Activated CD8-positive, alpha-beta T cell treated with anti-CD3 and anti-CD28 coated beads for 36 hours (primary cell): Measurements from ENCODE around the gene GTF2F2. TPM values are rescaled to one million over a fixed set of nuclear protein-coding genes. Genes with fewer than 3 reads are reported as not detected.
"Not testable (repeated sequence)": the region's sequence is repeated elsewhere in the genome, so short reads cannot be mapped to it uniquely, and the experiment has no call there.

Source experiments
- ATAC-seq: fragments of 200-7000 bp; cut with Tn5 transposase; one replicate; pipeline ENCODE4 v1.10.0; 2021; ENCODE audit warnings: mild to moderate bottlenecking, moderate library complexity
- CTCF ChIA-PET: fragments of 350-600 bp; sonication (Branson Sonifier 250); formaldehyde crosslinking; loops from one replicate; lab custom pipeline; 2021; ENCODE audit warnings: antibody characterized with exemption; lab: Charles Lee
- POLR2A ChIA-PET: fragments of 350-600 bp; sonication (Branson Sonifier 250); formaldehyde crosslinking; loops from one replicate; lab custom pipeline; 2021; ENCODE audit warnings: antibody characterized with exemption; lab: Charles Lee
- DNase-seq: peaks from one replicate; pipeline ENCODE4 v3.0.0-alpha.2; 2020
- H3K27ac Mint-ChIP-seq: one replicate; pipeline ENCODE4 v1.8.0; 2021; ENCODE audit warnings: mild to moderate bottlenecking, mixed read lengths
- H3K27me3 Mint-ChIP-seq: one replicate; pipeline ENCODE4 v1.8.0; 2021; ENCODE audit warnings: mixed read lengths
- H3K36me3 Mint-ChIP-seq: one replicate; pipeline ENCODE4 v1.8.0; 2021; ENCODE audit warnings: low read depth, mixed read lengths
- H3K4me1 Mint-ChIP-seq: one replicate; pipeline ENCODE4 v1.8.0; 2021; ENCODE audit warnings: low read depth, mixed read lengths
- H3K4me3 Mint-ChIP-seq: one replicate; pipeline ENCODE4 v1.8.0; 2021; ENCODE audit warnings: mild to moderate bottlenecking, moderate library complexity, mixed read lengths
- H3K9me3 Mint-ChIP-seq: one replicate; pipeline ENCODE4 v1.8.0; 2021; ENCODE audit warnings: mixed read lengths
- intact Hi-C: fragments of 100-400 bp; cut with micrococcal nuclease; formaldehyde crosslinking; loops from one replicate; pipeline ENCODE4 v1.10.0; 2022
- total RNA-seq, 2 experiments: library from RNA; stranded (reverse); gene quantifications; one replicate each; pipeline ENCODE4 v1.2.3, GENCODE V29; 2021
- TF ChIP-seq, protein P1 (sequence below): fragments of 200-600 bp; IDR thresholded peaks from one replicate; pipeline ENCODE4 v1.8.0; 2022; ENCODE audit warnings: antibody characterized with exemption, mild to moderate bottlenecking

Gene GTF2F2
- total RNA-seq, 2 experiments from 2014 or later = 25.8 to 28.9 TPM

DNA sequence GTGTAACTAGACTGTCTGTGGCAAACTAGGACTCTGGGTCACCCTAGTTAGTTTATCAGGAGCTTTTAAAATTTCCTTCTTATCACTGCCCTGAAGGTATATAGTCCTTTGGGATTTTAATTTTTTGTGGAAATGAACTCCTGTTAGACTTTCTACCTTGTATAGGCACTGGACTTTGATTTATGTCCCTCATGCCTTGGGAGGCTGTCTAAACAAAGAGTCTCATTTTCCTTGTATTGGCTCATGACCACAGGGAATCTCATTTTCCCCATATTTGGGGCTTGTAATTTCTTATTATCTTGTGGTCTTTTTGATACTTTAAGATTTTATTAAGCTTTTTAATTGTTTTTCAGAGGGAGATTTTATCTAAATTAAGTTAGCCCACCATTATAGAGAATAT lies 59.1 kb downstream of the GTF2F2 start:
- CTCF ChIA-PET = interaction anchor here (1.1 kb wide), 1 partner anchor 9 kb away, joined by 3 read pairs; no protein-coding TSS in a partner anchor

DNA sequence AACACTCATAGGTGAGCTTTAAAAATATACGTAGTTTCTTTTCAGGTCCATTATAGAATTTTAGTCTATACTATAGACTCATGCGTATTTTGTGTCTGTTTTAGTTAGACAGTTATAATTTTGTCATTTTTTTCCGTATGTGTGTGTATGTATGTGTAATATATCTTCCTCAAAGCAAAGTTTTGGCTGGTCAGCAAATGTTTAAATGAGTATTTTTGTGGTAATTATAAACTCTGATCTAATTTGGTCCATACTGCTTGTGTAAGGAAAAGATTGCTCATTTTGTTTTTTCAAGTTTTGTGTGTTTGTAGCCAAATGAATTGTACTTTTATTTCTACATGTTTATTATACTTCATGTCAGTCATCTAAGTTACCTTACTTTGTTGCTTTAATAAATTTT lies 60.0 kb downstream of the GTF2F2 start:
- DNase-seq (no peak), ATAC-seq (no peak)
- TF ChIP-seq, protein P1, sequence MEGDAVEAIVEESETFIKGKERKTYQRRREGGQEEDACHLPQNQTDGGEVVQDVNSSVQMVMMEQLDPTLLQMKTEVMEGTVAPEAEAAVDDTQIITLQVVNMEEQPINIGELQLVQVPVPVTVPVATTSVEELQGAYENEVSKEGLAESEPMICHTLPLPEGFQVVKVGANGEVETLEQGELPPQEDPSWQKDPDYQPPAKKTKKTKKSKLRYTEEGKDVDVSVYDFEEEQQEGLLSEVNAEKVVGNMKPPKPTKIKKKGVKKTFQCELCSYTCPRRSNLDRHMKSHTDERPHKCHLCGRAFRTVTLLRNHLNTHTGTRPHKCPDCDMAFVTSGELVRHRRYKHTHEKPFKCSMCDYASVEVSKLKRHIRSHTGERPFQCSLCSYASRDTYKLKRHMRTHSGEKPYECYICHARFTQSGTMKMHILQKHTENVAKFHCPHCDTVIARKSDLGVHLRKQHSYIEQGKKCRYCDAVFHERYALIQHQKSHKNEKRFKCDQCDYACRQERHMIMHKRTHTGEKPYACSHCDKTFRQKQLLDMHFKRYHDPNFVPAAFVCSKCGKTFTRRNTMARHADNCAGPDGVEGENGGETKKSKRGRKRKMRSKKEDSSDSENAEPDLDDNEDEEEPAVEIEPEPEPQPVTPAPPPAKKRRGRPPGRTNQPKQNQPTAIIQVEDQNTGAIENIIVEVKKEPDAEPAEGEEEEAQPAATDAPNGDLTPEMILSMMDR = no peak
- Mint-ChIP-seq H3K36me3 (peaks cover 28% of the 10 kb centered on the region), H3K27ac (no peak overlapping the region), H3K9me3 (no peaks in the 10 kb centered on the region), H3K27me3 (no peaks in the 10 kb centered on the region), H3K4me1 (peaks cover 41% of the 10 kb centered on the region), H3K4me3 (no peak overlapping the region)
- ChIA-PET CTCF (no interaction called here), POLR2A (no interaction called here)
- intact Hi-C loops = no loop called here

More for the DNA sequence above, 59.1 kb downstream of the GTF2F2 start:
- Mint-ChIP-seq H3K27ac (no peak overlapping the region), H3K9me3 (no peaks in the 10 kb centered on the region), H3K27me3 (no peaks in the 10 kb centered on the region), H3K4me3 (no peak overlapping the region), H3K36me3 (peaks cover 30% of the 10 kb centered on the region), H3K4me1 (peaks cover 40% of the 10 kb centered on the region)
- DNase-seq (no peak), ATAC-seq (no peak)
- POLR2A ChIA-PET = no interaction called here
- intact Hi-C loops = no loop called here
- TF ChIP-seq, protein P1 = no peak

DNA sequence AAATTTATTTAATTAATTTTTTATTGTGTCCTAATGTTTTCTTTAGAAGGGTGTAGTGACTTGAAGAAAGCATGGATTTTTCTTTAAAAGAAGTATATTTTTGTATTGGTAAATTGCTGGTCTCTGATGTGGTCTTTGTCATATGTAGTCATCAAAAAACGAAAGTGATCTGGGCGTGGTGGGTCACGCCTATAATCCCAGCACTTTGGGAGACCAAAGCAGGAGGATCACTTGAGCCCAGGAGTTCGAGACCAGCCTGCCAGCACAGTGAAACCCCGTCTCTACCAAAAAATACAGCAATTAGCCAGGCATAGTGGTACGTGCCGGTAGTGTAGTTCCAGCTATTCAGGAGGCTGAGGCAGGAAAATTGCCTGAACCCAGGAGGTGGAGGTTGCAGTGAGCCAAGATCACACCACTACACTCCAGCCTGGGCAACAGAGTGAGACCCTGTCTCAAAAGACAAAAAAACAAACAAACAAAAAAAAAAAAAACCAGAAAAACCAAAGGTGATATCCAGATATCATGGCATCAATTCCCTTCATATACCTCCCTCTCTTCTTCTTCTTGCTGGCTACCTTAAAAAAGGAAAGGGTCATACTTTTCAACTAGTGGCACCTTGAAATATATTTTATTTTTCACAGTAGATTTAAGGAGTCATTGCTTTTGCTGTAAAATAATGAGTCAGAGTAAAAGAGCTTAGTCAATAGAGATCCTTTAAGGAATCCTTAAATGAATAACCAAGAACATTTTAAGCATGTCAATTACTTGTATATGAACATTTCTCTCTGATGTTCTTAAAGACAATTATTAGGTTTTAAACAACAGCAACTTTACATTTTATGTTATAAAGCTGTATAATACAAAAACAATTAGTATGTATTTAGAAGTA lies 60.6 kb downstream of the GTF2F2 start:
- DNase-seq = no peak
- Mint-ChIP-seq H3K9me3 (no peaks in the 10 kb centered on the region), H3K4me3 (no peak overlapping the region), H3K36me3 (peaks cover 27% of the 10 kb centered on the region), H3K4me1 (peaks cover 41% of the 10 kb centered on the region), H3K27ac (no peak overlapping the region), H3K27me3 (no peaks in the 10 kb centered on the region)
- no peak for ATAC-seq
- POLR2A ChIA-PET = no interaction called here
- intact Hi-C loops = no loop called here
- TF ChIP-seq, protein P1 = no peak
- CTCF ChIA-PET = interaction anchor here (1.0 to 2.7 kb wide), 4 partner anchors 12 to 135 kb away, joined by 3 to 7 read pairs (median 4); no protein-coding TSS in a partner anchor

DNA sequence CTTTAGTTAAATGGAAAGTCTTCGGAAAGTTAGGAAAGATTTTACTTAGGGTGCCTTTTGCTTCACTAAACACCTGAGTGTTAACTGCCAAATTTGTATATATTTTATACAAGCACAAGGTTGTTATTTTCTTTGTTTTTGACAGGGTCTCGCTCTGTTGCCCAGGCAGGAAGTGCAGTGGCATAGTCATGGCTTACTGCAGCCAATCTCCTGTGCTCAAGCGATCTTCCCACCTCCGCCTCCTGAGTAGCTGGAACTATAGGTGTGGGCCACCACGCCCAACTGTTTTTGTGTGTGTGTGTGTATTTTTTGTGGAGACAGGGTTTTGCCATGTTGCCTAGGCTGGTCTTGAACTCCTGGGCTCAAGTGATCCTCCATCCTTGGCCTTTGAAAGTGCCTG lies 64.4 kb downstream of the GTF2F2 start:
- peaks cover 10% of the 10 kb centered on the region for H3K4me1 Mint-ChIP-seq
- POLR2A ChIA-PET = interaction anchor here (0.8 kb wide), 1 partner anchor 53 kb away, joined by 3 read pairs; no protein-coding TSS in a partner anchor
- TF ChIP-seq, protein P1 = no peak
- DNase-seq (no peak), ATAC-seq (no peak)
- no peaks in the 10 kb centered on the region for H3K27me3 Mint-ChIP-seq
- H3K36me3 Mint-ChIP-seq = peaks cover 26% of the 10 kb centered on the region
- H3K4me3 Mint-ChIP-seq = no peak overlapping the region
- CTCF ChIA-PET = no interaction called here
- H3K9me3 Mint-ChIP-seq = no peaks in the 10 kb centered on the region
- intact Hi-C loops = no loop called here
- H3K27ac Mint-ChIP-seq = no peak overlapping the region

DNA sequence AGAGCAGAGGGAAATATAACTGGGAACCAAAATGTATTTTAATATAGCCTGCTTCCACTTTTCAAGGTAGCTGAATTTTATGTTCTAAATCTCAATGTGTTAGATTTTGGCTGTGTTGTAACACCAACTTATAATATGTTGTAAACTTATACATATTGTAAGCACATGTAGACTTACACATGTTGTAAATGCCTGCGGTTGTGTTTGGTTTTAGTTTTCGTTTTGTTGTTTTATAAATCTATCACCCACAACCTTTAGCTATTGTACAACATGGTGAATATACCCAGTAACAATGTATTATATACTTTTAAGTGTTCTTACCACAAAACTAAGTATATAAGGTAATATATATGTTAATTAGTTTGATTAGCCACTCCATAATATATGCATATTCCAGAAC lies 65.0 kb downstream of the GTF2F2 start:
- no peaks in the 10 kb centered on the region for H3K9me3 Mint-ChIP-seq
- ATAC-seq (no peak), DNase-seq (no peak)
- TF ChIP-seq, protein P1 = no peak
- no peak overlapping the region for H3K27ac Mint-ChIP-seq
- no peaks in the 10 kb centered on the region for H3K27me3 Mint-ChIP-seq
- peaks cover 26% of the 10 kb centered on the region for H3K36me3 Mint-ChIP-seq
- ChIA-PET POLR2A (interaction anchor here (0.8 kb wide), 1 partner anchor 53 kb away, joined by 3 read pairs; no protein-coding TSS in a partner anchor), CTCF (no interaction called here)
- peaks cover 8% of the 10 kb centered on the region for H3K4me1 Mint-ChIP-seq
- no peak overlapping the region for H3K4me3 Mint-ChIP-seq
- intact Hi-C loops = no loop called here

DNA sequence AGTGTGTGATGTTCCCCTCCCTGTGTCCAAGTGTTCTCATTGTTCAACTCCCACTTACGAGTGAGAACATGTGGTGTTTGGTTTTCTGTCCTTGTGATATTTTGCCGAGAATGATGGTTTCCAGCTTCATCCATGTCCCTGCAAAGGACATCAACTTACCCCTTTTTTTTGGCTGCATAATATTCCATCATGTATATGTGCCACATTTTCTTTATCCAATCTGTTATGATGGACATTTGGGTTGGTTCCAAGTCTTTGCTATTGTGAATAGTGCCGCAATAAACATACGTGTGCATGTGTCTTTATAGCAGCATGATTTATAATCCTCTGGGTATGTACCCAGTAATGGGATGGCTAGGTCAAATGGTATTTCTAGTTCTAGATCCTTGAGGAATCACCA lies 68.8 kb downstream of the GTF2F2 start:
- peaks cover 18% of the 10 kb centered on the region for H3K36me3 Mint-ChIP-seq
- intact Hi-C loops, H3K4me1 Mint-ChIP-seq, ATAC-seq, POLR2A ChIA-PET, CTCF ChIA-PET, H3K9me3 Mint-ChIP-seq, H3K27me3 Mint-ChIP-seq, DNase-seq, H3K27ac Mint-ChIP-seq, H3K4me3 Mint-ChIP-seq: not testable (repeated sequence)

DNA sequence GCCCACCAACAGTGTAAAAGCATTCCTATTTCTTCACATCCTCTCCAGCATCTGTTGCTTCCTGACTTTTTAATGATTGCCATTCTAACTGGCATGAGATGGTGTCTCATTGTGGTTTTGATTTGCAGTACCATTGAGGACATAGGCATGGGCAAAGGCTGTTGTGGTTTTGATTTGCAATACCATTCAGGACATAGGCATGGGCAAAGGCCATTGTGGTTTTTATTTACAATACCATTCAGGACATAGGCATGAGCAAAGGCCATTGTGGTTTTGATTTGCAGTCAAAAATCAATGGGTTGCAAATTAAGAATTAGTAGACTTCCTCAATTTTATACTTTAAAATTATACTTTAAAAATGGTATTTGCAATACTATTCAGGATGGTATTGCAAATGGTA lies 69.2 kb downstream of the GTF2F2 start:
- H3K9me3 Mint-ChIP-seq, H3K4me1 Mint-ChIP-seq, POLR2A ChIA-PET, ATAC-seq, H3K27ac Mint-ChIP-seq, DNase-seq, H3K27me3 Mint-ChIP-seq, H3K4me3 Mint-ChIP-seq, CTCF ChIA-PET, intact Hi-C loops: not testable (repeated sequence)
- H3K36me3 Mint-ChIP-seq = peaks cover 18% of the 10 kb centered on the region
